Kidney (tissue), 14 donors: ENCODE data around the gene MARCHF2. TPM values are rescaled to one million over a fixed set of nuclear protein-coding genes. Genes with fewer than 3 reads are reported as not detected.

Source experiments
- DNase-seq, 5 donors: peaks; one replicate each; pipeline ENCODE4 v3.0.0-alpha.2; 2013 to 2020
- FAIRE-seq: peaks from 2 replicates; lab custom pipeline; 2012; peaks lifted over from hg19 to GRCh38; lab: Jason Lieb, UNC
- H3K27ac ChIP-seq, 2 donors: one replicate each; pipeline ENCODE4 v1.7.0; 2013; ENCODE audit warnings: low read depth in 2 of 2, low read length in 2 of 2, inconsistent platforms in 1 of 2
- H3K27me3 ChIP-seq: one replicate; pipeline ENCODE4 v1.7.1; 2013; ENCODE audit warnings: low read length, inconsistent platforms; ENCODE audit not compliant: control insufficient read depth, insufficient read depth
- H3K36me3 ChIP-seq, 3 donors: one replicate each; pipeline versions ENCODE4 v1.7.0 to v1.7.1; 2013; ENCODE audit warnings: low read length in 3 of 3, control low read depth in 1 of 3, inconsistent platforms in 1 of 3; ENCODE audit not compliant: insufficient read depth in 3 of 3, control insufficient read depth in 2 of 3
- H3K4me1 ChIP-seq, 3 donors: one replicate each; pipeline versions ENCODE4 v1.7.0 to v1.7.1; 2013; ENCODE audit warnings: low read length in 3 of 3, inconsistent platforms in 1 of 3, low read depth in 1 of 3; ENCODE audit not compliant: control insufficient read depth in 2 of 3, insufficient read depth in 2 of 3
- H3K4me3 ChIP-seq, 3 donors: one replicate each; pipeline versions ENCODE4 v1.7.0 to v1.8.1; 2013; ENCODE audit warnings: low read length in 3 of 3, control low read depth in 1 of 3, inconsistent platforms in 1 of 3
- H3K9ac ChIP-seq, 3 donors: one replicate each; pipeline versions ENCODE4 v1.7.0 to v1.7.1; 2013; ENCODE audit warnings: low read length in 3 of 3, control low read depth in 1 of 3, inconsistent platforms in 1 of 3
- H3K9me3 ChIP-seq, 3 donors: one replicate each; pipeline versions ENCODE4 v1.7.0 to v1.7.1; 2013; ENCODE audit warnings: low read length in 3 of 3, control low read depth in 1 of 3, inconsistent platforms in 1 of 3; ENCODE audit not compliant: control insufficient read depth in 2 of 3, insufficient read depth in 1 of 3
- intact Hi-C: fragments of 100-400 bp; cut with DNase I; formaldehyde crosslinking; loops from one replicate; pipeline ENCODE4 v1.11.1; 2022
- polyA plus RNA-seq: library from polyadenylated mRNA; stranded (reverse); fragments of 350-450 nt; fragmentation: Illumina TruSeq; extraction: RNeasy Lipid Tissue Mini Kit (QIAGEN cat#74804); gene quantifications from one replicate; pipeline ENCODE4 v1.2.3, GENCODE V29; 2014; ENCODE audit warnings: low read depth, low replicate concordance; ENCODE audit not compliant: insufficient read depth
- total RNA-seq: library from RNA; stranded (reverse); fragmentation: NEBNext Ultra II Directional; extraction: Animal tissue kit (Norgen Biotek cat#: 25700); gene quantifications from one replicate; pipeline ENCODE4 v1.2.1, GENCODE V29; 2021
- TF ChIP-seq, protein P1 (sequence below): IDR thresholded peaks from 3 replicates; pipeline ENCODE4 v1.5.1; 2012; ENCODE audit warnings: mild to moderate bottlenecking, moderate library complexity, borderline replicate concordance; ENCODE audit not compliant: insufficient read depth; ENCODE audit errors: extremely low read depth
- donor health status: control.
- donor health status: control.
- donor health status: control.
- donor health status: control.
- donor health status: control.
- donor health status: DM: yes; HTN: yes; CAD: no.
- donor health status: Normal renal cell carcinoma (clear cell type).

Gene MARCHF2
- total and polyA plus RNA-seq, 2 donors from 2014 or later: 46.5 to 48.4 TPM

DNA sequence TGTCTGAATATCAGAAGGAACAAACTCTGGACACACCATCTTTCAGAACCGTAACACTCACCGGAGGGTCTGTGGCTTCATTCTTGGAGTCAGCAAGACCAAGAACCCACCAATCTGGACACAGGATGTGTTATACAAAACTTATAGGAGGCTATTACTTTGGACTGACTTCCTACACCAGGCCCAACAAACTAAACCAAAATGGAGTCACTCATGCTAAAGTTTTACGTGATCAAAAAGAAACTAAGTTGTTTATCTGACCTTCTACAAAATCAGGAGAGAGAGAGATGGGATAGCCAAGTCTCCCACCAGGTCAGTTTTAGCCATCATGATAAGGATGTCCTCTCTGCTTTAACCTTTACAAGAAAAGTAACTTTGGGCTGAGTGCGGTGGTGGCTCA is 26.1 kb upstream of the MARCHF2 start:
- Histone ChIP-seq H3K36me3 (no peaks in the 10 kb centered on the region), H3K27me3 (no peaks in the 10 kb centered on the region), H3K4me3 (no peak overlapping the region), H3K9ac (no peak overlapping the region), H3K4me1 (peaks cover 0 to 12% (median 9%) of the 10 kb centered on the region in 3 donors), H3K27ac (no peak overlapping the region), H3K9me3 (no peaks in the 10 kb centered on the region)
- no peak for DNase-seq
- TF ChIP-seq, protein P1, sequence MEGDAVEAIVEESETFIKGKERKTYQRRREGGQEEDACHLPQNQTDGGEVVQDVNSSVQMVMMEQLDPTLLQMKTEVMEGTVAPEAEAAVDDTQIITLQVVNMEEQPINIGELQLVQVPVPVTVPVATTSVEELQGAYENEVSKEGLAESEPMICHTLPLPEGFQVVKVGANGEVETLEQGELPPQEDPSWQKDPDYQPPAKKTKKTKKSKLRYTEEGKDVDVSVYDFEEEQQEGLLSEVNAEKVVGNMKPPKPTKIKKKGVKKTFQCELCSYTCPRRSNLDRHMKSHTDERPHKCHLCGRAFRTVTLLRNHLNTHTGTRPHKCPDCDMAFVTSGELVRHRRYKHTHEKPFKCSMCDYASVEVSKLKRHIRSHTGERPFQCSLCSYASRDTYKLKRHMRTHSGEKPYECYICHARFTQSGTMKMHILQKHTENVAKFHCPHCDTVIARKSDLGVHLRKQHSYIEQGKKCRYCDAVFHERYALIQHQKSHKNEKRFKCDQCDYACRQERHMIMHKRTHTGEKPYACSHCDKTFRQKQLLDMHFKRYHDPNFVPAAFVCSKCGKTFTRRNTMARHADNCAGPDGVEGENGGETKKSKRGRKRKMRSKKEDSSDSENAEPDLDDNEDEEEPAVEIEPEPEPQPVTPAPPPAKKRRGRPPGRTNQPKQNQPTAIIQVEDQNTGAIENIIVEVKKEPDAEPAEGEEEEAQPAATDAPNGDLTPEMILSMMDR: no peak
- FAIRE-seq: no peak
- intact Hi-C loops: no loop called here

DNA sequence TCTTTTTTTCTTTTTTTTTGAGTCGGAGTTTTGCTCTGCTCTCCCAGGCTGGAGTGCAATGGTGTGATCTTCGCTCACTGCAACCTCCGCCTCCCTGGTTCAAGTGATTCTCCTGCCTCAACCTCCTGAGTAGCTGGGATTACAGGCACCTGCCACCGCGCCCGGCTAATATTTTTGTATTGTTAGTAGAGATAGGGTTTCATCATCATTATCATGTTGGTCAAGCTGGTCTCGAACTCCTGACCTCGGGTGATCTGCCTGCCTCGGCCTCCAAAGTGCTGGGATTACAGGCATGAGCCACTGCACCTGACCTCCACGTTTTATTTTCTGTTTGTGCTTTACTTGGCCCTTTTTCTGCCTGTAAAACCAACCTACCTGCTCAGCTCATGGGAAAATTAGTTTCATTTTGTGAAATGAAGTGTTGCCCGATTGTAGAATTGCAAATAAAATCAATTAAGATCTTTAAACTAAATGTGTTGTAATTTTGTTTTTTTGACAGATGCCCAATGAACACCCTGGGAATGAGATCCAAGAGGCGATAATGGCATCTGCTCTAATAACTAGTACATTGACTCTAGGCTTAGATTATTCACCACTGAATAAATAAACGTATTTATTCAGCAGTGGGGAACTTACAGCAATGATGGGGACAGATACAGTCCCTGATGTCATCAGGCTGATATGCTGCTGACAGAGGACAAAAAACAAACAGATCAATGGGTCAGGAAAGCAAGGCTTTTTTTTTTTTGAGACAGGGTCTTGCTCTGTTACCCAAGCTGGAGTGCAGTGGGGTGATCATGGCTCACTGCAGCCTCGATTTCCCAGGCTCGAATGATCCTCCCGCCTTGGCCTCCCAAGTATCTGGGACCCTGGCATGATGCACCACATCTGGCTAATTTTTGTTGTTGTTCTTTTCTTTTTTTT is 25.2 kb upstream of the MARCHF2 start:
- intact Hi-C loops: no loop called here
- no peaks in the 10 kb centered on the region for H3K9me3 ChIP-seq
- H3K36me3 ChIP-seq: no peaks in the 10 kb centered on the region
- H3K4me1 ChIP-seq: peaks cover 0 to 19% (median 14%) of the 10 kb centered on the region in 3 donors
- no peak overlapping the region for H3K4me3 ChIP-seq
- no peak for DNase-seq
- no peak for FAIRE-seq
- TF ChIP-seq, protein P1: no peak
- H3K9ac ChIP-seq: no peak overlapping the region
- no peak overlapping the region for H3K27ac ChIP-seq
- H3K27me3 ChIP-seq: no peaks in the 10 kb centered on the region

DNA sequence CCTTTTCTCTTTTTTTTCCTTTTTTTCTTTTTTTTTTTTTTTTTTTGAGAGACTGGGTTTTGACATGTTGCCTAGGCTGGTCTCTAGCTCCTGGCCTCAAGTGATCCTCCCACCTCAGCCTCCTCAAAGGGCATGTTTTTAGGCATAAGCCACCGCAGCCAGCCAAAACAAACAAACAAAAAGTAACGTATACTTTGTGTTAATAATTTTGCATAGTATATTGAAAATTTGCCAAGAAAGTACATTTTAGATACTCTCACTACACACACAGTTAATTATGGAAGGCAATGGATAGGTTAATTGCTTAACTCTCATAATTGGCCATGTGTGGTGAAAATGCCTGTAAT is 24.5 kb upstream of the MARCHF2 start:
- Histone ChIP-seq H3K4me3 (no peak overlapping the region), H3K36me3 (no peaks in the 10 kb centered on the region), H3K27ac (no peak overlapping the region), H3K9me3 (no peaks in the 10 kb centered on the region), H3K9ac (no peak overlapping the region), H3K4me1 (peaks cover 0 to 25% (median 14%) of the 10 kb centered on the region in 3 donors), H3K27me3 (no peaks in the 10 kb centered on the region)
- FAIRE-seq (no peak), DNase-seq (no peak)
- intact Hi-C loops: no loop called here
- TF ChIP-seq, protein P1: no peak
